ENCODE results near the gene EPHA3. TPM values are rescaled to one million over a fixed set of nuclear protein-coding genes. Genes with fewer than 3 reads are reported as not detected.

EPHA3 gene
- total and polyA plus RNA-seq, 2 of the 4 experiments (the other 2 are of a cell fraction): 0.10 to 0.18 TPM

DNA sequence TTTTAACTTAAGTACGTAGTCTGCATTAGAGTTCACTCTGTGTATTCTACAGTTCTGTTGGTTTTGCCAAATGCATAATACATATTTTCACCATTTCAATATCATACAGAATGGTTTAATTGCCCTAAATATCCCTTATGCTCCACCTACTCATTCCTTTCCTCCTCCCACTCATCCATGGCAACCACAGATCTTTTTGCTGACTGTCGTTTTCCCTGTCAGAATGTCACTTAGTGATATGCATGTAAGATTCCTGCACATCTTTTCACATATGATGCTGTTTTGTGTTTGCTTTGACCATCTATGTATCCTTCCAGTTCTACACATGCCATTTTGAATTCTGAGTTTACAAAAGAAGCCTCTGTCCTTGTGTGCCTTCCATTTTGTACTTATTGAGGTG lies 36.7 kb downstream of the EPHA3 start:
- Histone ChIP-seq H2BK20ac (ENCODE audit: low read depth, low read length) (no peak overlapping the region), H4K5ac (ENCODE audit: low read depth, low read length) (no peak overlapping the region), H3K27me3 (ENCODE audit: control insufficient read depth, insufficient read depth, low read length) (no peaks in the 10 kb centered on the region), H2AFZ (replicated peaks; ENCODE audit: low read length, poor library complexity) (no peak overlapping the region), H3K18ac (ENCODE audit: low read depth, low read length) (no peak overlapping the region), H3K14ac (replicated peaks; ENCODE audit: low read depth, low read length) (no peak overlapping the region), H3K9me1 (ENCODE audit: insufficient read depth, low read length) (no peaks in the 10 kb centered on the region), H4K8ac (ENCODE audit: low read depth in 2 of 2, low read length in 2 of 2) (no peak overlapping the region), H3K27ac (ENCODE audit: insufficient read depth, low read length) (no peak overlapping the region), H3K4me1 (ENCODE audit: control insufficient read depth, insufficient read depth, low read length) (no peaks in the 10 kb centered on the region), H3K4me2 (ENCODE audit: low read depth, low read length) (no peak overlapping the region), H4K20me1 (ENCODE audit: insufficient read depth, low read length) (no peaks in the 10 kb centered on the region), H3K4ac (ENCODE audit: low read depth, low read length) (no peak overlapping the region), H3K36me3 (ENCODE audit: control insufficient read depth, insufficient read depth, low read length) (no peaks in the 10 kb centered on the region), H2BK120ac (ENCODE audit: low read depth, low read length) (peak overlapping the region; percentile 19; the same call in 1 of the 2 replicates), H4K91ac (ENCODE audit: insufficient read depth, low read depth, low read length) (no peak overlapping the region), H3K23ac (ENCODE audit: low read depth, low read length) (no peak overlapping the region), H2BK5ac (ENCODE audit: low read depth, low read length, poor library complexity, severe bottlenecking) (no peak overlapping the region), H3K79me1 (ENCODE audit: low read depth in 1 of 2, low read length in 2 of 2) (no peaks in the 10 kb centered on the region), H3K9ac (ENCODE audit: low read depth, low read length) (no peak overlapping the region), H3K56ac (ENCODE audit: extremely low read depth, insufficient read depth, low read length) (no peak overlapping the region), H3K4me3 (ENCODE audit: insufficient read depth, low read depth, low read length) (no peak overlapping the region), H2AK9ac (replicated peaks; ENCODE audit: low read depth, low read length, poor library complexity) (no peak overlapping the region), H2BK15ac (ENCODE audit: low read depth, low read length) (no peak overlapping the region), H3K9me3 (ENCODE audit: control insufficient read depth, insufficient read depth, low read length) (no peaks in the 10 kb centered on the region), H2AK5ac (ENCODE audit: low read depth, low read length) (no peak overlapping the region)
- no TSS peak for BruUV-seq (replicated peaks)
- WGBS, 2 experiments (ENCODE audit: extremely low coverage in 2 of 2, insufficient read length in 1 of 2): no CpG with 5 or more reads among the region's 2 CpGs
- ATAC-seq (ENCODE audit: low read depth): no peak
- dilution Hi-C loops (cut with HindIII; ENCODE audit: low sequenced_read_pairs, unreplicated experiment) (no loop called here), in situ Hi-C loops (cut with MboI; ENCODE audit: low sequenced_read_pairs) (no loop called here), intact Hi-C loops (cut with micrococcal nuclease) (no loop called here)
- ChIA-PET CTCF (no interaction called here), POLR2A (ENCODE audit: unreplicated experiment) (no interaction called here)
- TF ChIP-seq NFE2L2 (IDR thresholded peaks at IDR 0.05; ENCODE audit: low read depth, low read length): no peak
- TF ChIP-seq MAFK (IDR thresholded peaks at IDR 0.05; ENCODE audit: low read depth, low read length): peak; percentile 39
- TF ChIP-seq MXI1 (IDR thresholded peaks at IDR 0.05; ENCODE audit: borderline replicate concordance, low read depth, low read length): no peak
- no peak for TF ChIP-seq FOS (IDR thresholded peaks at IDR 0.05; ENCODE audit: low read depth, low read length)
- DNase-seq: no peak
